MCF 10A (cell line): Measurements from ENCODE around the gene QRICH2. TPM values are rescaled to one million over a fixed set of nuclear protein-coding genes. Genes with fewer than 3 reads are reported as not detected.

Source experiments
- BruUV-seq: library from RNA; stranded (reverse); fragments of 400-500 nt; replicated peaks from 2 replicates; lab custom pipeline; 2021; lab: Mats Ljungman, UMichigan
- CTCF ChIA-PET: fragments of 300-600 bp; sonication (Branson Sonifier 250); formaldehyde crosslinking; extraction: SDS; loops from one replicate; lab custom pipeline; 2021; ENCODE audit warnings: antibody characterized with exemption, inconsistent platforms; lab: Yijun Ruan, JAX
- POLR2A ChIA-PET: fragments of 300-600, 350-650 bp; sonication (Branson Sonifier 250); formaldehyde crosslinking; extraction: SDS; loops from one replicate; lab custom pipeline; 2020; ENCODE audit warnings: antibody characterized with exemption, inconsistent platforms; lab: Yijun Ruan, JAX
- DNase-seq: peaks from one replicate; pipeline ENCODE4 v3.0.0-alpha.2; 2018; ENCODE audit not compliant: unreplicated experiment
- H3K27ac Mint-ChIP-seq: one replicate; pipeline ENCODE4 v1.8.0; 2022; ENCODE audit warnings: mild to moderate bottlenecking, low read depth, mixed read lengths; ENCODE audit not compliant: unreplicated experiment
- H3K27me3 Mint-ChIP-seq: one replicate; pipeline ENCODE4 v1.8.0; 2022; ENCODE audit warnings: mixed read lengths; ENCODE audit not compliant: insufficient read depth, unreplicated experiment
- H3K36me3 Mint-ChIP-seq: one replicate; pipeline ENCODE4 v1.8.0; 2022; ENCODE audit warnings: mild to moderate bottlenecking, moderate library complexity, mixed read lengths; ENCODE audit not compliant: insufficient read depth, unreplicated experiment
- H3K4me1 Mint-ChIP-seq: one replicate; pipeline ENCODE4 v1.8.0; 2022; ENCODE audit warnings: mixed read lengths; ENCODE audit not compliant: insufficient read depth, unreplicated experiment
- H3K4me3 Mint-ChIP-seq: one replicate; pipeline ENCODE4 v1.8.0; 2022; ENCODE audit warnings: mild to moderate bottlenecking, moderate library complexity, mixed read lengths; ENCODE audit not compliant: unreplicated experiment
- H3K9me3 Mint-ChIP-seq: one replicate; pipeline ENCODE4 v1.8.0; 2022; ENCODE audit warnings: mixed read lengths; ENCODE audit not compliant: unreplicated experiment
- CTCF ChIP-seq: fragments of 200-600 bp; IDR thresholded peaks from one replicate; pipeline ENCODE4 v1.8.0; 2022; ENCODE audit warnings: antibody characterized with exemption, mild to moderate bottlenecking; ENCODE audit not compliant: unreplicated experiment
- intact Hi-C: fragments of 100-400 bp; cut with micrococcal nuclease; formaldehyde crosslinking; loops from 2 replicates; pipeline ENCODE4 v1.14.1; 2022
- total RNA-seq: library from RNA; stranded (reverse); gene quantifications from 2 replicates; pipeline ENCODE4 v1.2.3, GENCODE V29; 2022

QRICH2 gene
- total RNA-seq, 1 experiment from 2014 or later: 0.56 TPM

- Mint-ChIP-seq H3K27me3 (no peaks in the 10 kb centered on the region), H3K36me3 (peaks cover 26% of the 10 kb centered on the region), H3K9me3 (no peaks in the 10 kb centered on the region), H3K4me1 (peaks cover 7% of the 10 kb centered on the region), H3K4me3 (peak overlapping the region; percentile 76), H3K27ac (peak overlapping the region; percentile 87)
- intact Hi-C loops: loop anchor here (1.0 kb wide), 1 partner anchor 12 kb away; no protein-coding TSS in a partner anchor
- DNase-seq: no peak
- CTCF ChIA-PET: interaction anchor here (0.6 to 1.0 kb wide), 3 partner anchors 13 to 145 kb away, joined by 3 to 4 read pairs (median 3); no protein-coding TSS in a partner anchor
- TSS peak; percentile 59 for BruUV-seq
- POLR2A ChIA-PET: interaction anchor here (0.5 to 4.3 kb wide), 29 partner anchors 11 to 481 kb away, joined by 3 to 56 read pairs (median 5); partner anchors contain the start of genes EVPL, EXOC7, MRPL38 and PRPSAP1
- TF ChIP-seq CTCF: no peak
Measured at GRCh38 chr17:76264425-76264754, 43.7 kb downstream of the QRICH2 start.

- H3K4me3 Mint-ChIP-seq: no peak overlapping the region
- ChIA-PET CTCF (interaction anchor here (1.0 kb wide), 1 partner anchor 13 kb away, joined by 3 read pairs; no protein-coding TSS in a partner anchor), POLR2A (interaction anchor here (0.6 to 4.3 kb wide), 13 partner anchors 10 to 409 kb away, joined by 3 to 56 read pairs (median 5); partner anchors contain the start of genes EVPL, EXOC7, MRPL38 and WBP2)
Measured at GRCh38 chr17:76263896-76264295, 44.2 kb downstream of the QRICH2 start.

GRCh38 chr17:76262732-76263344 is 45.2 kb downstream of the QRICH2 start:
- ChIA-PET CTCF (interaction anchor here (0.6 to 1.1 kb wide), 4 partner anchors 17 to 496 kb away, joined by 3 to 4 read pairs (median 3); no protein-coding TSS in a partner anchor), POLR2A (interaction anchor here (0.6 to 4.3 kb wide), 4 partner anchors 9 to 358 kb away, joined by 3 to 56 read pairs (median 6); partner anchors contain the start of gene MRPL38)
- no peaks in the 10 kb centered on the region for H3K9me3 Mint-ChIP-seq
- BruUV-seq: no TSS peak
- peaks cover 20% of the 10 kb centered on the region for H3K36me3 Mint-ChIP-seq
- H3K4me1 Mint-ChIP-seq: peaks cover 2% of the 10 kb centered on the region
- DNase-seq: no peak
- TF ChIP-seq CTCF: no peak
- intact Hi-C loops: no loop called here
- H3K27ac Mint-ChIP-seq: no peak overlapping the region
- H3K4me3 Mint-ChIP-seq: no peak overlapping the region
- no peaks in the 10 kb centered on the region for H3K27me3 Mint-ChIP-seq

More at GRCh38 chr17:76263896-76264295, 44.2 kb downstream of the QRICH2 start:
- H3K27ac Mint-ChIP-seq: peak overlapping the region; percentile 87
- TF ChIP-seq CTCF: no peak
- no TSS peak for BruUV-seq
- H3K9me3 Mint-ChIP-seq: no peaks in the 10 kb centered on the region
- H3K27me3 Mint-ChIP-seq: no peaks in the 10 kb centered on the region
- DNase-seq: no peak
- intact Hi-C loops: loop anchor here (1.0 kb wide), 1 partner anchor 12 kb away; no protein-coding TSS in a partner anchor
- peaks cover 26% of the 10 kb centered on the region for H3K36me3 Mint-ChIP-seq
- H3K4me1 Mint-ChIP-seq: peaks cover 7% of the 10 kb centered on the region

GRCh38 chr17:76261421-76262215 is 46.5 kb downstream of the QRICH2 start:
- intact Hi-C loops: no loop called here
- no peak for DNase-seq
- H3K27ac Mint-ChIP-seq: no peak overlapping the region
- no peak for TF ChIP-seq CTCF
- CTCF ChIA-PET: interaction anchor here (0.7 to 1.2 kb wide), 3 partner anchors 18 to 256 kb away, joined by 3 read pairs; no protein-coding TSS in a partner anchor
- H3K4me1 Mint-ChIP-seq: no peaks in the 10 kb centered on the region
- BruUV-seq: no TSS peak
- no peak overlapping the region for H3K4me3 Mint-ChIP-seq
- H3K27me3 Mint-ChIP-seq: no peaks in the 10 kb centered on the region
- H3K9me3 Mint-ChIP-seq: no peaks in the 10 kb centered on the region
- peaks cover 15% of the 10 kb centered on the region for H3K36me3 Mint-ChIP-seq
- POLR2A ChIA-PET: interaction anchor here (0.6 to 4.3 kb wide), 3 partner anchors 8 to 157 kb away, joined by 3 to 56 read pairs (median 4); no protein-coding TSS in a partner anchor
